ENCODE data around the gene RALGPS1. TPM values are rescaled to one million over a fixed set of nuclear protein-coding genes. Genes with fewer than 3 reads are reported as not detected.

The RALGPS1 gene
- total and polyA plus RNA-seq, 7 donors, result 6.6 to 18.6 (median 11.4) TPM

- Histone ChIP-seq H3K36me3 (peaks cover 0 to 5% (median under 1%) of the 10 kb centered on the region in 4 donors), H3K9me3 (no peaks in the 10 kb centered on the region), H3K4me1 (peaks cover 0 to 100% (median 70%) of the 10 kb centered on the region in 4 donors), H3K27me3 (no peaks in the 10 kb centered on the region), H3K27ac (peak overlapping the region in 3 of 4 donors; percentile 41 to 95 (median 87)), H3K4me3 (no peak overlapping the region)
- intact Hi-C loops (cut with DNase I), result no loop called here
- no peak for TF ChIP-seq EP300 (IDR thresholded peaks at IDR 0.05)
- no peak for TF ChIP-seq POLR2AphosphoS5 (IDR thresholded peaks at IDR 0.05)
- TF ChIP-seq POLR2A (IDR thresholded peaks at IDR 0.05), result no peak
- TF ChIP-seq, protein P1, sequence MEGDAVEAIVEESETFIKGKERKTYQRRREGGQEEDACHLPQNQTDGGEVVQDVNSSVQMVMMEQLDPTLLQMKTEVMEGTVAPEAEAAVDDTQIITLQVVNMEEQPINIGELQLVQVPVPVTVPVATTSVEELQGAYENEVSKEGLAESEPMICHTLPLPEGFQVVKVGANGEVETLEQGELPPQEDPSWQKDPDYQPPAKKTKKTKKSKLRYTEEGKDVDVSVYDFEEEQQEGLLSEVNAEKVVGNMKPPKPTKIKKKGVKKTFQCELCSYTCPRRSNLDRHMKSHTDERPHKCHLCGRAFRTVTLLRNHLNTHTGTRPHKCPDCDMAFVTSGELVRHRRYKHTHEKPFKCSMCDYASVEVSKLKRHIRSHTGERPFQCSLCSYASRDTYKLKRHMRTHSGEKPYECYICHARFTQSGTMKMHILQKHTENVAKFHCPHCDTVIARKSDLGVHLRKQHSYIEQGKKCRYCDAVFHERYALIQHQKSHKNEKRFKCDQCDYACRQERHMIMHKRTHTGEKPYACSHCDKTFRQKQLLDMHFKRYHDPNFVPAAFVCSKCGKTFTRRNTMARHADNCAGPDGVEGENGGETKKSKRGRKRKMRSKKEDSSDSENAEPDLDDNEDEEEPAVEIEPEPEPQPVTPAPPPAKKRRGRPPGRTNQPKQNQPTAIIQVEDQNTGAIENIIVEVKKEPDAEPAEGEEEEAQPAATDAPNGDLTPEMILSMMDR (IDR thresholded peaks at IDR 0.05), result no peak
- 88 to 89% methylated on average over 10 of the region's 10 CpGs for WGBS, 2 donors
- no peak for DNase-seq
Measured at GRCh38 chr9:127113191-127113972, 198.8 kb downstream of the RALGPS1 start.

- WGBS, 2 donors, result 89 to 96% methylated on average over 5 of the region's 5 CpGs
- no peak for DNase-seq
- Histone ChIP-seq H3K4me1 (peaks cover 0 to 100% (median 70%) of the 10 kb centered on the region in 4 donors), H3K9me3 (no peaks in the 10 kb centered on the region), H3K27ac (peak overlapping the region in 2 of 4 donors; percentile 87 to 95), H3K36me3 (peaks cover 0 to 5% (median 0%) of the 10 kb centered on the region in 4 donors), H3K4me3 (no peak overlapping the region), H3K27me3 (no peaks in the 10 kb centered on the region)
- TF ChIP-seq, protein P1 (IDR thresholded peaks at IDR 0.05), result no peak
- TF ChIP-seq POLR2AphosphoS5 (IDR thresholded peaks at IDR 0.05), result peak in 1 of 4 donors; percentile 31
- TF ChIP-seq EP300 (IDR thresholded peaks at IDR 0.05), result no peak
- no peak for TF ChIP-seq POLR2A (IDR thresholded peaks at IDR 0.05)
- intact Hi-C loops (cut with DNase I), result no loop called here
Measured at GRCh38 chr9:127114606-127115005, 200.0 kb downstream of the RALGPS1 start.

DNA sequence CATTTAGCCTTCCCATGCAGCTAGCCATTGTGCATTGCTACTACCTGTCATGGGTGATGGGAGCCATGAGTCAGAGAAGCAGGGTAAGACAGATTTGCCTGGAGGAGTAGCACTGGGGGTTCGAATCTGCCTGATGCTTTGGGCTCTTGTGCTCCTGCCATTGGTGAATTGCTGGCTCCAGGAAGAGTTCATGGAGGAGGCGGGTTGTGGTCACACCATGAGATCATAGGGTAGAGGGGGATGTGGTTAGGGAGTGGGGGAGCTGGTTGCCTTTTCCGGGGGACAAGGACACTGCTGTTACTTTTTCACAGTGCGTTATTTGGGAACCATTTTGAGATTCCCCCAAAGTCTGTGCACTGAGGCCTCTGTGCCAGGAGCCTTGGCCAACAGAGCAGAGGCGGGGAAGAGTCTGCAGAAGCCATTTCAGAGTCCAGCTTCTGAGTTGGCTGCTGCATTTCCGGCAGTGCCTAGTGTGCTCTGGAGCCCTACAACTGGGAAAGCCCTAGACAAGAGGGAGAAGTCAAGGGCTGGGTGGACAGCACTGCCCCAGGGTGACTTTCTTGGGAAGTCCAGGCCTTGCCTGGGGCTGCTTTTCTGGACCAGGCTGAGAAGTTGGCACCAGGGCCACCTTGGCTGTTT is 201.6 kb downstream of the RALGPS1 start:
- TF ChIP-seq POLR2A (IDR thresholded peaks at IDR 0.05) (no peak), POLR2AphosphoS5 (IDR thresholded peaks at IDR 0.05) (no peak)
- Histone ChIP-seq H3K9me3 (no peaks in the 10 kb centered on the region), H3K4me1 (peaks cover 0 to 100% (median 79%) of the 10 kb centered on the region in 4 donors), H3K36me3 (peaks cover 0 to 5% (median 0%) of the 10 kb centered on the region in 4 donors), H3K4me3 (no peak overlapping the region), H3K27ac (peak overlapping the region in 2 of 4 donors; percentile 95 to 99), H3K27me3 (no peaks in the 10 kb centered on the region)
- intact Hi-C loops (cut with DNase I), result no loop called here
- DNase-seq, result no peak
- 82 to 93% methylated on average over 6 of the region's 6 CpGs for WGBS, 2 donors

DNA sequence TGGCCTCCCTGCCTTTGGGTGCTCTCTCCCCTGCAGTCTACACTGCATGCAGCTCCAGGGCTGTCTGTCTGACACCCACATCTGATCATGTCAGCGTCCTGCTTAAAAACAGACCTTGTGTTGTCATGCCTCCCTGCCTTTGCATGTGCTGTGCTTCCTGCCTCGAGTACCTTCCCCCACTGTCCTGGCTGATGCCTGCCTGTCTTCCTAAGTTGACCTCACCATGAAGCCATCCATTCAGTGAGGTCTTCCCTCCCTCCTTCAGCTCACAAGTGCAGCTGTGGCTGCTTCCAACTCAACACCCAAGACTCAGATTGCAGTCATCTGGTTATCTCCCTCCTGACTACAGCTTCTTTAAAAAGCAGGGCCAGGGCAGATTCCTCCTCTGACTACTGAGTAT is 202.4 kb downstream of the RALGPS1 start:
- H3K4me3 ChIP-seq, result no peak overlapping the region
- H3K27me3 ChIP-seq, result no peaks in the 10 kb centered on the region
- peaks cover 0 to 5% (median 0%) of the 10 kb centered on the region in 4 donors for H3K36me3 ChIP-seq
- no peak for DNase-seq
- intact Hi-C loops (cut with DNase I), result no loop called here
- no peaks in the 10 kb centered on the region for H3K9me3 ChIP-seq
- TF ChIP-seq POLR2AphosphoS5 (IDR thresholded peaks at IDR 0.05) (no peak), EP300 (IDR thresholded peaks at IDR 0.05) (no peak), POLR2A (IDR thresholded peaks at IDR 0.05) (no peak)
- TF ChIP-seq, protein P1 (IDR thresholded peaks at IDR 0.05), result no peak
- peaks cover 0 to 93% (median 77%) of the 10 kb centered on the region in 4 donors for H3K4me1 ChIP-seq
- WGBS, 2 donors, result 67 to 81% methylated on average over 2 of the region's 2 CpGs
- peak overlapping the region in 2 of 4 donors; percentile 95 to 99 for H3K27ac ChIP-seq

DNA sequence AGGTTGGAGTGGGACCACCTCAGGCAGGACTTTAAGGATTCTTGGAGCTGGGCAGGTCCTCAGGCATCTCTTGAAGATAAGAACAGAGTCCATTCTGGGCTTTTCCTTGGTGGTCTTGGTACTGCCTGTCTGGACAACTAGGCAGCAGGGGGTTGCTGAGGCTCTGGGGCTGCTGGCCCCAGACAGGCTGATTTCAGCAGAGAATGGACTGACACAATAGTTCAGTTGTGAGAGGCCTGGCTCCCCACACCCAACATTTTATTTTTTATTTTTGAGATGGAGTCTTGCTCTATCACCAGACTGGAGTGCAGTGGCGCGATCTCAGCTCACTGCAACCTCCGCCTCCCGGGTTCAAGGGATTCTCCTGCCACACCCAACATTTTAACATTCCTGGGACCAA is 203.2 kb downstream of the RALGPS1 start:
- TF ChIP-seq EP300 (IDR thresholded peaks at IDR 0.05), result no peak
- TF ChIP-seq, protein P1 (IDR thresholded peaks at IDR 0.05), result no peak
- TF ChIP-seq POLR2A (IDR thresholded peaks at IDR 0.05), result no peak
- no peak for TF ChIP-seq POLR2AphosphoS5 (IDR thresholded peaks at IDR 0.05)
- 92 to 95% methylated on average over 4 of the region's 4 CpGs for WGBS, 2 donors
- Histone ChIP-seq H3K9me3 (no peaks in the 10 kb centered on the region), H3K27ac (peak overlapping the region in 2 of 4 donors; percentile 95 to 99), H3K4me3 (no peak overlapping the region), H3K27me3 (no peaks in the 10 kb centered on the region), H3K36me3 (peaks cover 0 to 5% (median 0%) of the 10 kb centered on the region in 4 donors), H3K4me1 (peaks cover 0 to 86% (median 69%) of the 10 kb centered on the region in 4 donors)
- intact Hi-C loops (cut with DNase I), result no loop called here
- DNase-seq, result no peak

Data from sigmoid colon (tissue), 7 donors.